HG02642 (cell line): Measurements from ENCODE around the gene ICA1L.

ENCODE experiments used
- ATAC-seq: cut with Tn5 transposase; IDR thresholded peaks from one replicate; pipeline ENCODE4 v1.9.1; 2021; ENCODE audit warnings: mild to moderate bottlenecking; ENCODE audit not compliant: unreplicated experiment, poor library complexity

The ICA1L gene

GRCh38 chr2:202752071-202752470 is 119.5 kb downstream of the ICA1L start:
- ATAC-seq, result no peak

GRCh38 chr2:202750763-202751427 is 120.7 kb downstream of the ICA1L start:
- ATAC-seq, result no peak

- ATAC-seq, result no peak
Observed at GRCh38 chr2:202749477-202749876, 122.1 kb downstream of the ICA1L start.

- no peak for ATAC-seq
Observed at GRCh38 chr2:202743613-202744012, 128.0 kb downstream of the ICA1L start.

GRCh38 chr2:202736826-202737225 is 134.7 kb downstream of the ICA1L start:
- no peak for ATAC-seq

GRCh38 chr2:202726070-202726469 is 145.5 kb downstream of the ICA1L start:
- no peak for ATAC-seq

GRCh38 chr2:202723746-202724145 is 147.8 kb downstream of the ICA1L start:
- ATAC-seq, result no peak
